GM12875 (cell line): ENCODE measurements around the gene ENDOG.
"Not testable (repeated sequence)": the region's sequence is repeated elsewhere in the genome, so short reads cannot be mapped to it uniquely, and the experiment has no call there.

ENCODE experiments used
- H3K4me3 ChIP-seq: one replicate; pipeline ENCODE4 v1.5.1; 2011; ENCODE audit warnings: low read depth, low read length, control low read depth
- TF ChIP-seq, protein P1 (sequence below): IDR thresholded peaks from 2 replicates; pipeline ENCODE4 v1.5.1; 2011; ENCODE audit warnings: low read depth, mild to moderate bottlenecking, control low read depth, inconsistent platforms, low read length, moderate library complexity, borderline replicate concordance; ENCODE audit not compliant: insufficient read depth

Gene ENDOG

GRCh38 chr9:128841694-128842492, 23.6 kb downstream of the ENDOG start:
- no peak overlapping the region for H3K4me3 ChIP-seq
- TF ChIP-seq, protein P1, sequence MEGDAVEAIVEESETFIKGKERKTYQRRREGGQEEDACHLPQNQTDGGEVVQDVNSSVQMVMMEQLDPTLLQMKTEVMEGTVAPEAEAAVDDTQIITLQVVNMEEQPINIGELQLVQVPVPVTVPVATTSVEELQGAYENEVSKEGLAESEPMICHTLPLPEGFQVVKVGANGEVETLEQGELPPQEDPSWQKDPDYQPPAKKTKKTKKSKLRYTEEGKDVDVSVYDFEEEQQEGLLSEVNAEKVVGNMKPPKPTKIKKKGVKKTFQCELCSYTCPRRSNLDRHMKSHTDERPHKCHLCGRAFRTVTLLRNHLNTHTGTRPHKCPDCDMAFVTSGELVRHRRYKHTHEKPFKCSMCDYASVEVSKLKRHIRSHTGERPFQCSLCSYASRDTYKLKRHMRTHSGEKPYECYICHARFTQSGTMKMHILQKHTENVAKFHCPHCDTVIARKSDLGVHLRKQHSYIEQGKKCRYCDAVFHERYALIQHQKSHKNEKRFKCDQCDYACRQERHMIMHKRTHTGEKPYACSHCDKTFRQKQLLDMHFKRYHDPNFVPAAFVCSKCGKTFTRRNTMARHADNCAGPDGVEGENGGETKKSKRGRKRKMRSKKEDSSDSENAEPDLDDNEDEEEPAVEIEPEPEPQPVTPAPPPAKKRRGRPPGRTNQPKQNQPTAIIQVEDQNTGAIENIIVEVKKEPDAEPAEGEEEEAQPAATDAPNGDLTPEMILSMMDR: no peak

- not testable (repeated sequence) for H3K4me3 ChIP-seq
These were observed 24.9 kb downstream of the ENDOG start for GRCh38 chr9:128843171-128843570.

DNA sequence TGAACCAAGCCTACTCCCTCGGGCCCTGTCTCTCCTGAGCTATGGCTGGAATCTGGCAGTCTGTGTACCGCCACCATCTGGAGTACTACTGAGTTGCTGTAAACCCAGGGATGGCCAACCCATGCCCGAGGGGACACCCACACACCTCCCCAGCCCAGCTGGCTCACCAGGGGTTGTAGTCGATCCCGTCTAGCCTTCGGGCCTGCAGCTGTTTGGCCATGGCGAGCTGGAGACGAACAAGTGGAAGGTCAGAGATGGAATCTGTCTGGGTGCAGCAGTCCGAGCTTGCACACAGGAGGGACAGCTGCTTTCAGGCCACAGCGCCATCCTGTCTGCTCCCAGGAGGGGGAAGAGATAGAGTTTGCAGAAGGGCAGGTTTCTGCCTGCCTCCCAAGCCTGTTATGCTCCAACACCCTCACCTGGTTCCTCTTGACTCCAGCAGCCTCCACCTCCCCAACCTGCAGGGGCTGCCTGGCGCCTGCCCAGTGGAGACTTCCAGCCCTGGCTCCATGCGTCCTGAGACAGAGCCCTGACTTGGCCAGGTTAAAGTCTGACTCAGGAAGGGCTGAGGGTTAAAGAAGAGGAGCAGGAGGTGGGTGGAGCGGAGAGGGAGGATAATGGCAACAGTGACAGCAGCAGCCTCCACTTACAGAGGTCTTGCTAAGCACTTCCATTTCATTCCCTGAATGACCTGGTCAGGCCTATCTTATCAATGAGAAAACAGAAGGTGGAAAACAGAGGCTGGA, 27.1 kb downstream of the ENDOG start:
- no peak overlapping the region for H3K4me3 ChIP-seq
- TF ChIP-seq, protein P1: no peak

GRCh38 chr9:128846680-128847030, 28.4 kb downstream of the ENDOG start:
- TF ChIP-seq, protein P1: no peak

GRCh38 chr9:128847803-128848202, 29.5 kb downstream of the ENDOG start:
- no peak overlapping the region for H3K4me3 ChIP-seq
- TF ChIP-seq, protein P1: no peak

More at GRCh38 chr9:128846680-128847030, 28.4 kb downstream of the ENDOG start:
- H3K4me3 ChIP-seq: no peak overlapping the region

GRCh38 chr9:128851024-128851423, 32.7 kb downstream of the ENDOG start:
- H3K4me3 ChIP-seq: not testable (repeated sequence)

- not testable (repeated sequence) for H3K4me3 ChIP-seq
These were observed 33.7 kb downstream of the ENDOG start for GRCh38 chr9:128851779-128852600.

- not testable (repeated sequence) for H3K4me3 ChIP-seq
These were observed 34.3 kb downstream of the ENDOG start for GRCh38 chr9:128852646-128853045.

- not testable (repeated sequence) for H3K4me3 ChIP-seq
These were observed 36.2 kb downstream of the ENDOG start for GRCh38 chr9:128854454-128854853.

DNA sequence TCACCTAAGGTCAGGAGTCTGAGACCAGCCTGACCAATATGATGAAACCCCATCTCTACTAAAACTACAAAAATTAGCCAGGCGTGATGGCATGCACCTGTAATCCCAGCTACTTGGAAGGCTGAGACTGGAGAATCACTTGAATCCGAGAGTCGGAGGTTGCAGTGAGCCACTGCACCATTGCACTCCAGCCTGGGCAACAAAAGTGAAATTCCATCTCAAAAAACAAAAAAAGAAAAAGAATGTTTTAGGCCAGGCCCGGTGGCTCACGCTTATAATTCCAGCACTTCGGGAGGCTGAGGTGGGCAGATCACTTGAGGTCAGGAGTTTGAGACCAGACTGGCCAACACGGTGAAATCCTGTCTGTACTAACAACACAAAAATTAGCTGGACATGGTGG, 40.2 kb downstream of the ENDOG start:
- H3K4me3 ChIP-seq: not testable (repeated sequence)
